Stimulated activated CD8-positive, alpha-beta memory T cell treated with anti-CD3 and anti-CD28 coated beads, Interleukin-12 subunit alpha, Interleukin-12 subunit beta, amount 100 ng/mL, for 24 hours (primary cell): ENCODE results near the gene HTR3D.
"Not testable (repeated sequence)": the region's sequence is repeated elsewhere in the genome, so short reads cannot be mapped to it uniquely, and the experiment has no call there.

ENCODE experiments used
- DNase-seq: peaks from one replicate; pipeline ENCODE4 v3.0.0-alpha.2; 2020; ENCODE audit errors: extremely low read depth

Gene HTR3D

GRCh38 chr3:184016169-184016570 is 15.4 kb upstream of the HTR3D start:
- no peak for DNase-seq

GRCh38 chr3:184016811-184017671 is 14.5 kb upstream of the HTR3D start:
- peak; percentile 15 for DNase-seq

GRCh38 chr3:184017672-184018423 is 13.7 kb upstream of the HTR3D start, which contains the start of gene ABCC5:
TSS of gene ABCC5 (minus strand) at chr3:184017884. CDS start at chr3:184014392, 3,492 bp downstream.
- DNase-seq, result peak; percentile 64

GRCh38 chr3:184018424-184018973 is 13.0 kb upstream of the HTR3D start:
- DNase-seq, result no peak

GRCh38 chr3:184022323-184022722 is 9.2 kb upstream of the HTR3D start:
- DNase-seq, result no peak

- not testable (repeated sequence) for DNase-seq
These were observed 6.3 kb upstream of the HTR3D start for GRCh38 chr3:184025256-184025655.

GRCh38 chr3:184028275-184028890 is 3.2 kb upstream of the HTR3D start:
- not testable (repeated sequence) for DNase-seq

- no peak for DNase-seq
These were observed 2.1 kb upstream of the HTR3D start for GRCh38 chr3:184029443-184029842.

- no peak for DNase-seq
These were observed 1.0 kb upstream of the HTR3D start for GRCh38 chr3:184030536-184030935.

- no peak for DNase-seq
These were observed 6.3 kb downstream of the HTR3D start for GRCh38 chr3:184037816-184038215.

GRCh38 chr3:184038307-184038706 is 6.8 kb downstream of the HTR3D start:
- DNase-seq, result not testable (repeated sequence)

- DNase-seq, result no peak
These were observed 7.9 kb downstream of the HTR3D start for GRCh38 chr3:184039414-184039813.

- no peak for DNase-seq
These were observed 8.5 kb downstream of the HTR3D start for GRCh38 chr3:184040010-184040409.

- no peak for DNase-seq
These were observed 11.1 kb downstream of the HTR3D start for GRCh38 chr3:184042617-184043016.

GRCh38 chr3:184045995-184046394 is 14.5 kb downstream of the HTR3D start:
- no peak for DNase-seq

GRCh38 chr3:184050217-184050847 is 18.8 kb downstream of the HTR3D start:
- DNase-seq, result no peak

GRCh38 chr3:184052767-184053166 is 21.2 kb downstream of the HTR3D start, which contains the start of gene HTR3C:
TSS of gene HTR3C (plus strand) at chr3:184053047. CDS start at chr3:184053081, 34 bp downstream.
- DNase-seq, result no peak

GRCh38 chr3:184058029-184058428 is 26.5 kb downstream of the HTR3D start:
- DNase-seq, result no peak

GRCh38 chr3:184059424-184059823 is 27.9 kb downstream of the HTR3D start:
- DNase-seq, result no peak

- no peak for DNase-seq
These were observed 31.1 kb downstream of the HTR3D start for GRCh38 chr3:184062637-184063036.

- DNase-seq, result no peak
These were observed 34.7 kb downstream of the HTR3D start for GRCh38 chr3:184066211-184066610.
